GM12878 (cell line): Measurements from ENCODE around the gene TACC2.

Source experiments
- ATF2 ChIP-seq: IDR thresholded peaks from 2 replicates; pipeline ENCODE4 v1.6.1; 2012; ENCODE audit warnings: low read length, inconsistent platforms
- BHLHE40 ChIP-seq, 2 experiments: fragments of 450-650 bp in 1 of 2; IDR thresholded peaks; 2 replicates each; pipeline ENCODE4 v1.6.1; 2011 to 2017; ENCODE audit warnings: low read depth in 2 of 2, borderline replicate concordance in 1 of 2, improper control_type of control experiment in 1 of 2, low read length in 1 of 2, mild to moderate bottlenecking in 1 of 2
- CTCF ChIP-seq, 3 experiments: IDR thresholded peaks in 2 of 3; conservative IDR thresholded peaks in 1 of 3; 2 replicates each; pipeline ENCODE4 v1.5.1; 2011; ENCODE audit warnings: low read depth in 3 of 3, low read length in 3 of 3, mild to moderate bottlenecking in 3 of 3, control low read depth in 2 of 3, moderate library complexity in 2 of 3, inconsistent platforms in 1 of 3, mixed read lengths in 1 of 3; ENCODE audit not compliant: control insufficient read depth in 2 of 3, insufficient read depth in 1 of 3; ENCODE audit errors: extremely low read depth in 1 of 3
- EGR1 ChIP-seq, 2 experiments: IDR thresholded peaks; 1 replicate in 1 of 2; 2 replicates in 1 of 2; pipeline ENCODE4 v1.6.1; 2011 to 2012; ENCODE audit warnings: low read depth in 2 of 2, low read length in 2 of 2, borderline replicate concordance in 1 of 2, mild to moderate bottlenecking in 1 of 2, moderate library complexity in 1 of 2
- FOS ChIP-seq: IDR thresholded peaks from 3 replicates; pipeline ENCODE4 v1.6.1; 2011; ENCODE audit warnings: borderline replicate concordance; ENCODE audit not compliant: insufficient read length; ENCODE audit errors: extremely low read depth
- POLR2A ChIP-seq: IDR thresholded peaks from 2 replicates; pipeline ENCODE4 v1.6.1; 2011; ENCODE audit warnings: low read depth, mild to moderate bottlenecking, low read length
- POLR2AphosphoS5 ChIP-seq: IDR thresholded peaks from 2 replicates; pipeline ENCODE4 v1.6.1; 2011; ENCODE audit warnings: mild to moderate bottlenecking, low read length, inconsistent platforms
- RAD21 ChIP-seq: IDR thresholded peaks from 2 replicates; pipeline ENCODE4 v1.6.1; 2011; ENCODE audit warnings: mild to moderate bottlenecking, low read depth, low read length, moderate library complexity; ENCODE audit not compliant: insufficient read depth
- SMAD1 ChIP-seq: fragments of 450-650 bp; IDR thresholded peaks from 2 replicates; pipeline ENCODE4 v1.6.1; 2018; ENCODE audit warnings: mild to moderate bottlenecking, low read depth; ENCODE audit not compliant: partially characterized antibody
- SP1 ChIP-seq: IDR thresholded peaks from one replicate; pipeline ENCODE4 v1.6.1; 2011; ENCODE audit warnings: low read depth, low read length
- TCF12 ChIP-seq: IDR thresholded peaks from 2 replicates; pipeline ENCODE4 v1.6.1; 2011; ENCODE audit warnings: low read depth, mild to moderate bottlenecking, low read length
- ZNF384 ChIP-seq: IDR thresholded peaks from 2 replicates; pipeline ENCODE4 v1.6.1; 2012; ENCODE audit warnings: low read depth, mild to moderate bottlenecking, low read length, improper control_type of control experiment, borderline replicate concordance

- TF ChIP-seq BHLHE40 (IDR thresholded peaks at IDR 0.05; ENCODE audit: borderline replicate concordance in 1 of 2, low read depth in 2 of 2, low read length in 1 of 2) (no peak), SP1 (no peak), CTCF (IDR thresholded peaks at IDR 0.05 in 2 of 3, conservative IDR thresholded peaks at IDR 0.05 in 1 of 3; ENCODE audit: control insufficient read depth in 2 of 3, extremely low read depth in 1 of 3, insufficient read depth in 1 of 3, low read depth in 3 of 3, low read length in 3 of 3) (no peak), POLR2AphosphoS5 (no peak), POLR2A (no peak), TCF12 (no peak), SMAD1 (no peak), EGR1 (IDR thresholded peaks at IDR 0.05; ENCODE audit: borderline replicate concordance in 1 of 2, low read depth in 2 of 2, low read length in 2 of 2) (no peak), RAD21 (no peak), ATF2 (no peak), FOS (no peak), ZNF384 (no peak)
Observed at GRCh38 chr10:121998462-121998861, 9.5 kb downstream of the TACC2 start.
